Stomach (tissue), 4 donors: ENCODE data around the gene THAP10.

Experiments used
- EP300 ChIP-seq: sonication (generic); formaldehyde crosslinking; IDR thresholded peaks from one replicate; pipeline ENCODE4 v1.6.1; 2017; ENCODE audit warnings: antibody characterized with exemption
- TF ChIP-seq, protein P1 (sequence below), 7 experiments: fragments of 450-650 bp in 4 of 7; fragments of 200-600 bp in 3 of 7; sonication (generic) in 3 of 7; IDR thresholded peaks; one replicate each; pipeline ENCODE4 v1.5.1; 2016 to 2019; ENCODE audit warnings: antibody characterized with exemption in 7 of 7, control low read depth in 2 of 7, mild to moderate bottlenecking in 1 of 7

- TF ChIP-seq, protein P1, sequence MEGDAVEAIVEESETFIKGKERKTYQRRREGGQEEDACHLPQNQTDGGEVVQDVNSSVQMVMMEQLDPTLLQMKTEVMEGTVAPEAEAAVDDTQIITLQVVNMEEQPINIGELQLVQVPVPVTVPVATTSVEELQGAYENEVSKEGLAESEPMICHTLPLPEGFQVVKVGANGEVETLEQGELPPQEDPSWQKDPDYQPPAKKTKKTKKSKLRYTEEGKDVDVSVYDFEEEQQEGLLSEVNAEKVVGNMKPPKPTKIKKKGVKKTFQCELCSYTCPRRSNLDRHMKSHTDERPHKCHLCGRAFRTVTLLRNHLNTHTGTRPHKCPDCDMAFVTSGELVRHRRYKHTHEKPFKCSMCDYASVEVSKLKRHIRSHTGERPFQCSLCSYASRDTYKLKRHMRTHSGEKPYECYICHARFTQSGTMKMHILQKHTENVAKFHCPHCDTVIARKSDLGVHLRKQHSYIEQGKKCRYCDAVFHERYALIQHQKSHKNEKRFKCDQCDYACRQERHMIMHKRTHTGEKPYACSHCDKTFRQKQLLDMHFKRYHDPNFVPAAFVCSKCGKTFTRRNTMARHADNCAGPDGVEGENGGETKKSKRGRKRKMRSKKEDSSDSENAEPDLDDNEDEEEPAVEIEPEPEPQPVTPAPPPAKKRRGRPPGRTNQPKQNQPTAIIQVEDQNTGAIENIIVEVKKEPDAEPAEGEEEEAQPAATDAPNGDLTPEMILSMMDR (IDR thresholded peaks at IDR 0.05) = no peak
- TF ChIP-seq EP300 = no peak
Measured at GRCh38 chr15:70906842-70907241, 14.6 kb upstream of the THAP10 start.
